Psoas muscle (tissue), 8 donors: Measurements from ENCODE around the gene PRICKLE1. TPM values are rescaled to one million over a fixed set of nuclear protein-coding genes. Genes with fewer than 3 reads are reported as not detected.

ENCODE experiments used
- ATAC-seq, 4 donors: fragments of 200-7000 bp; cut with Tn5 transposase; one replicate each; pipeline ENCODE4 v1.9.1; 2020; ENCODE audit warnings: moderate library complexity in 3 of 4, mild to moderate bottlenecking in 2 of 4
- DNase-seq, 2 donors: peaks; one replicate each; pipeline ENCODE4 v3.0.0-alpha.2; 2020
- H3K27ac ChIP-seq: fragments of 200-600 bp; one replicate; pipeline ENCODE4 v1.8.0; 2022
- H3K27me3 ChIP-seq, 3 donors: fragments of 200-600 bp in 1 of 3; one replicate each; pipeline versions ENCODE4 v1.6.1 to v1.8.0; 2013 to 2022; ENCODE audit warnings: low read length in 2 of 3, mild to moderate bottlenecking in 2 of 3, moderate library complexity in 1 of 3; ENCODE audit not compliant: insufficient read depth in 3 of 3
- H3K36me3 ChIP-seq, 2 donors: fragments of 200-600 bp in 1 of 2; one replicate each; pipeline versions ENCODE4 v1.6.1 to v1.8.0; 2013 to 2022; ENCODE audit warnings: low read depth in 1 of 2, mild to moderate bottlenecking in 1 of 2, moderate library complexity in 1 of 2; ENCODE audit not compliant: insufficient read depth in 1 of 2
- H3K4me1 ChIP-seq: fragments of 200-600 bp; one replicate; pipeline ENCODE4 v1.8.0; 2022
- H3K4me3 ChIP-seq: fragments of 200-600 bp; one replicate; pipeline ENCODE4 v1.8.0; 2022; ENCODE audit warnings: mild to moderate bottlenecking
- H3K9me3 ChIP-seq: fragments of 200-600 bp; one replicate; pipeline ENCODE4 v1.8.0; 2022
- CTCF ChIP-seq: fragments of 200-600 bp; IDR thresholded peaks from one replicate; pipeline ENCODE4 v1.8.0; 2022; ENCODE audit warnings: antibody characterized with exemption
- WGBS, 3 donors: extraction: QIAGEN DNeasy Blood & Tissue Kit; methylation state at CpG; one replicate each; pipeline versions ENCODE4 v1.1.6 to v1.1.7; 2013; 5-methylcytosine and 5-hydroxymethylcytosine counted together
- intact Hi-C, 2 donors: fragments of 100-400 bp; cut with DNase I; formaldehyde crosslinking; loops; one replicate each; pipeline versions ENCODE4 v1.11.0 to v1.14.2; 2022
- polyA plus RNA-seq, 3 donors: library from polyadenylated mRNA; stranded (reverse); fragments of 200-250 nt; gene quantifications; one replicate each; pipeline ENCODE4 v1.2.3, GENCODE V29; 2013
- total RNA-seq, 4 donors: library from RNA; stranded (reverse); fragmentation: NEBNext Ultra II Directional in 2 of 4; extraction: Animal tissue kit (Norgen Biotek cat#: 25700) in 2 of 4; gene quantifications; one replicate each; pipeline versions ENCODE4 v1.2.1 to v1.2.4, GENCODE V29; 2021 to 2023
- donor health status: healthy with polysubstance abuse.
- donor health status: DM: no; HTN: no; CAD: no; lungs with moderate emphysema.
- donor health status: Bipolar disorder and iron deficiency.
- donor health status: healthy.
- donor health status: DM: yes; HTN: yes; CAD: no.
- donor health status: DM: no; HTN: no; CAD: no.
- donor health status: DM: no; HTN: no; CAD: no.
- donor health status: DM: yes; HTN: yes; CAD: no.

Gene PRICKLE1
- total and polyA plus RNA-seq, 7 donors = 0.37 to 7.6 (median 1.7) TPM

- Histone ChIP-seq H3K36me3 (no peaks in the 10 kb centered on the region), H3K4me1 (no peaks in the 10 kb centered on the region), H3K27me3 (no peaks in the 10 kb centered on the region), H3K4me3 (no peak overlapping the region), H3K9me3 (no peaks in the 10 kb centered on the region), H3K27ac (no peak overlapping the region)
- ATAC-seq = peak; percentile 68 to 91 (median 81)
- 54 to 70% (median 56%) methylated on average over 4 of the region's 4 CpGs for WGBS, 3 donors
- intact Hi-C loops = no loop called here
- no peak for DNase-seq
- no peak for TF ChIP-seq CTCF
Observed at GRCh38 chr12:42633594-42633993, 44.0 kb upstream of the PRICKLE1 start.

GRCh38 chr12:42631513-42631912 lies 42.0 kb upstream of the PRICKLE1 start:
- Histone ChIP-seq H3K27ac (no peak overlapping the region), H3K4me3 (no peak overlapping the region), H3K4me1 (no peaks in the 10 kb centered on the region), H3K36me3 (no peaks in the 10 kb centered on the region), H3K27me3 (no peaks in the 10 kb centered on the region), H3K9me3 (no peaks in the 10 kb centered on the region)
- TF ChIP-seq CTCF = no peak
- DNase-seq = no peak
- 78 to 92% (median 80%) methylated on average over 1 of the region's 1 CpG for WGBS, 3 donors
- no peak for ATAC-seq
- intact Hi-C loops = no loop called here

- no peak for DNase-seq
- 34 to 45% (median 38%) methylated on average over 1 of the region's 1 CpG for WGBS, 3 donors
- ATAC-seq = no peak
- no peaks in the 10 kb centered on the region for H3K4me1 ChIP-seq
- no peak for TF ChIP-seq CTCF
- H3K4me3 ChIP-seq = no peak overlapping the region
- H3K9me3 ChIP-seq = no peaks in the 10 kb centered on the region
- H3K36me3 ChIP-seq = no peaks in the 10 kb centered on the region
- intact Hi-C loops = no loop called here
- no peak overlapping the region for H3K27ac ChIP-seq
- H3K27me3 ChIP-seq = no peaks in the 10 kb centered on the region
Observed at GRCh38 chr12:42630314-42630713, 40.8 kb upstream of the PRICKLE1 start.

- no peak for ATAC-seq
- Histone ChIP-seq H3K4me1 (no peaks in the 10 kb centered on the region), H3K36me3 (no peaks in the 10 kb centered on the region), H3K27ac (no peak overlapping the region), H3K9me3 (no peaks in the 10 kb centered on the region), H3K27me3 (no peaks in the 10 kb centered on the region), H3K4me3 (no peak overlapping the region)
- intact Hi-C loops = no loop called here
- no peak for TF ChIP-seq CTCF
- 33 to 49% (median 44%) methylated on average over 6 of the region's 6 CpGs for WGBS, 3 donors
- DNase-seq = no peak
Observed at GRCh38 chr12:42627151-42627550, 37.6 kb upstream of the PRICKLE1 start.

GRCh38 chr12:42625611-42626010 lies 36.1 kb upstream of the PRICKLE1 start:
- H3K27ac ChIP-seq = no peak overlapping the region
- H3K4me3 ChIP-seq = no peak overlapping the region
- TF ChIP-seq CTCF = no peak
- no peaks in the 10 kb centered on the region for H3K36me3 ChIP-seq
- ATAC-seq = no peak
- H3K9me3 ChIP-seq = no peaks in the 10 kb centered on the region
- intact Hi-C loops = no loop called here
- 25 to 34% (median 31%) methylated on average over 4 of the region's 4 CpGs for WGBS, 3 donors
- DNase-seq = no peak
- H3K27me3 ChIP-seq = no peaks in the 10 kb centered on the region
- no peaks in the 10 kb centered on the region for H3K4me1 ChIP-seq
